NCI-H2081 (cell line): ENCODE results near the gene TMPRSS5.
"Not testable (repeated sequence)": the region's sequence is repeated elsewhere in the genome, so short reads cannot be mapped to it uniquely, and the experiment has no call there.

Experiments
- DNase-seq, 2 experiments: peaks; one replicate each; lab custom pipeline; 2025; lab: John Stamatoyannopoulos, UW

TMPRSS5 gene

GRCh38 chr11:113705871-113706655 lies at the start of gene TMPRSS5:
TMPRSS5 (minus strand) TSS chr11:113706308; CDS start chr11:113706224, 84 bp downstream.
- DNase-seq = peak in 1 of 2 experiments; percentile 15

DNA sequence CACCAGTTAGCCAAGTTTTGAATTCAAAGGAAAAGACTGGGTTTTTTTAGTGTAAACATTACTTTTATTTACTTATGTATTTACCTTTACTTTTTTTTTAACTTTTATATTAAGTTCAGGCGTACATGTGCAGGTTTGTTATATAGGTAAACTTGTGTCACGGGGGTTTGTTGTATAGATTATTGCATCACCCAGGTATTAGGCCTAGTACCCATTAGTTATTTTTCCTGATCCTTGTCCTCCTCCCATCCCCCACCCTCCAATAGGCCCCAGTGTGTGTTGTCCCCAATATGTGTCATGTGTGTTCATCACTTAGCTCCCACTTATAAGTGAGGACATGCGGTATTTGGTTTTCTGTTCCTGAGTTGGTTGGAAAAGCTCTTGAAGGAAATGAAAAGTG lies 46.8 kb upstream of the TMPRSS5 start:
- DNase-seq = no peak

DNA sequence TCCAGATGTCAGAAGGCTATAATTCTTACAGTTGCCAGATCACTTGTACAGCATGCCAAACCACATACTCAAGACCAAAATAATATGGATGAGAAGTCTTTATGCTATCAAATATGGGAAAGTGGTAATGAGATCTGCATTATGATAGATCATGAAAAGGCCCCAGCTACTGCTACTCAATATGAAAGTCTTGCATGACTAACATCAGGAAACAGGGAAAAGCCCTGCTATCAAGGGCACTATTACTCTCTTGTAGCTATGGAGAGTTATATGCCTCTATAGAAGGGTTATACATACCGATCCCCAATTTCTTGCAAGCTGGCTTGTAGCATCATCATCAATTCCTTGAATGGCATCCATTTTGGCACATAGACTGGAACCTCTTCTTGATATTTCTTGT lies 30.2 kb upstream of the TMPRSS5 start:
- no peak for DNase-seq

GRCh38 chr11:113732092-113732491 lies 26.0 kb upstream of the TMPRSS5 start:
- DNase-seq = no peak

GRCh38 chr11:113730887-113731726 lies 25.0 kb upstream of the TMPRSS5 start:
- peak; percentile 45 to 47 for DNase-seq

DNA sequence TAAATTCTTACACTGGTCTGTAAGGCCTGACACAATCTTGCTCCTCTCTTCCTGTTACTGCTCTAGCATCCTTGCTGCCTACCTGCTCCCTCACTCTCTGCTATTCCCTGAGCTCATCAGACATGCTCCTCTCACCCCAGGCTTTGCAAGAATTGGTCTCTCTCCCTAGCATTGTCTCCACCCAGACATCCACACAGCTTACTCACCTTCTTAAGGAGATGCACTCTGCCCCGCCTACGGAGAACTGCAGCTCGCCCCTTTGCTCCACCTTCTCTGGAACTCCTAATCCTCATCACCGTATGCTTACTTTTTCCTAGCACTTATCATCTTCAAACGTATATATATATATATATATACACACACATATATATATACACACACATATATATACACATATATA lies 23.3 kb upstream of the TMPRSS5 start:
- no peak for DNase-seq

- DNase-seq = no peak
Observed at GRCh38 chr11:113728814-113729213, 22.7 kb upstream of the TMPRSS5 start.

- no peak for DNase-seq
Observed at GRCh38 chr11:113725913-113726312, 19.8 kb upstream of the TMPRSS5 start.

- no peak for DNase-seq
Observed at GRCh38 chr11:113725407-113725806, 19.3 kb upstream of the TMPRSS5 start.

- DNase-seq = no peak
Observed at GRCh38 chr11:113724778-113725177, 18.7 kb upstream of the TMPRSS5 start.

DNA sequence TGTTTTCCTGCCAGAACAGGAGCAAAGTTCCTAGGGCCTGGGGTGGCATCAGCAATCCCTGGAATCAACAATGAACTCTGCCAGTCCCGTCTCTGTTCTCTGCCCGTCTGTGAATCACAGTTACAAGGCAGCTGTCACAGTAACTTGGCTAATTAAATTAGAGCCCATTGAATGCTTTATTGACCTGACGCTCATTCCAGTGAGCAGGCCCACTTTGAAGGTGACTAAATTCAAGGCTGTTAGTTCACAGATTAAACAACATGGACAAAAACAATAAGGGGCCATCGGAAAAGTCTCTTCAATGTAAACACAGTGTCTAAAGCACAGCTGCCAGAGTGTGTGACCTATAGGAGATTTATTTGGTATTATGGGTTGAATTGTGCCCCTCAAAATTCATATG lies 17.7 kb upstream of the TMPRSS5 start:
- no peak for DNase-seq

GRCh38 chr11:113722934-113723333 lies 16.8 kb upstream of the TMPRSS5 start:
- no peak for DNase-seq

GRCh38 chr11:113722221-113722620 lies 16.1 kb upstream of the TMPRSS5 start:
- DNase-seq = no peak

GRCh38 chr11:113721462-113722066 lies 15.5 kb upstream of the TMPRSS5 start:
- no peak for DNase-seq

DNA sequence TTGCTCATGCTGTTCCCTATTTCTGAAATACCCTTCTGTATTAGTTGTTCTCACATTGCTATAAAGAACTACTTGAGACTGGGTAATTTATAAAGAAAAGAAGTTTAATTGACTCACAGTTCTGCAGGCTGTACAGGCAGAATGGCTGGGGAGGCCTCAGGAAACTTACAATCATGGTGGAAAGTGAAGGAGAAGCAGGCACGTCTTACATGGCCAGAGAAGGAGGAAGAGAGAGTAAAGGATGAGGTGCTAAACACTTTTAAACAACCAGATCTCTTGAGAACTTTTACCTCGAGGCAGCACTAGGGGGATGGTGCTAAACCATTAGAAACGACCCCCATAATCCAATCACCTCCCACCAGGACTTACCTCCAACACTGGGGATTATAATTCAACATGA lies 14.4 kb upstream of the TMPRSS5 start:
- not testable (repeated sequence) for DNase-seq

- DNase-seq = no peak
Observed at GRCh38 chr11:113715882-113716625, 9.9 kb upstream of the TMPRSS5 start.

DNA sequence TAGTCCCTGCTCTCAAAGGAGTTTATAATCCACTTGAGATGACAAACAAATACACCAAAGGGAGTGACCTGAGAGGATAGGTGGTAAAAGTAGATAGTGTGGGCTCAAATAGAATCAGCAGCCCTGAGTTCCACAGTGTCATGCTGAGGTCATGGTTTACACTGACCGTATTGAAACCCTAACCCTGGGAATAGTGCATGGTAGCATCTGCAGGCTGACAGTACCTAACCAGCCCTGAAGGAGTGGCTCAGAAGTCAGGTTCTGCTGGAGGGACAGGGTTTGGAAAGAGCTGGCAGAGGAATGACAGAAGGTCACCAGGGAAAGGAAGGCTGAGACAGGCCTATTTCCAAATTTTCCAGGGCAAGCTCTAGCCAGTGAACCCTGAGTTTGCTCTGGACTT lies 9.2 kb upstream of the TMPRSS5 start:
- no peak for DNase-seq

DNA sequence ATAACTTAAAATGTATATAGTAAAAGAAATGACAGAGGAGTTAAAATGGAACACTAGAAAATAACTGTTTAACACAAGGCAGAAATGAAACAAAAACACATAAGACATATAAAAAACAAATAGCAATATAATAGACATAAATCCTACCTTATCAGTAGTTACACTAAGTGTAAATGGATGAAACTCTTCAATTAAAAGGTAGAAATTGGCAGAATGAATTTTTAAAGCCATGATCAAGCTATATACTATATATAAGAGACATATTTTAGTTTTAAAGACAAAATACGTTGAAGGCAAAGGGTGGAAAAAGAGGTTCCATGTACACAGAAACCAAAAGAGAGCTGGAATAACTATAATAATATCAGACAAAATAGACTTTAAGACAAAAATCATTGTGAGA lies 4.9 kb upstream of the TMPRSS5 start:
- DNase-seq = no peak

DNA sequence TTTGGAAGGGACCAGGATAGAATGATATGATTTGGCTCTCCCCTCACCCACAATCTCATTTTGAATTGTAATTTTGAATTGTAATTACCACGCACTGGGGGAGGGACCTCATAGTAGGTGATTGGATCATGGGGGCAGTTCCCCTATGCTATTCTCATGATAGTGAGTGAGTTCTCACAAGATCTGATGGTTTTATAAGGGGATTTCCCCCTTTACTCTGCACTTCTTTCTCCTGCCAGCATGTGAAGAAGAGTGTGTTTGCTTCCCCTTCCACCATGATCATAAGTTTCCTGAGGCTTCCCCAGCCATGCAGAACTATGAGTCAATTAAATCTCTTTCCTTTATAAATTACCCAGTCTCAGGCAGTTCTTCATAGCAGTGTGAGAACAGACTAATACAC lies 2.6 kb downstream of the TMPRSS5 start:
- DNase-seq = not testable (repeated sequence)

- no peak for DNase-seq
Observed at GRCh38 chr11:113701491-113701890, 4.6 kb downstream of the TMPRSS5 start.

GRCh38 chr11:113698515-113698914 lies 7.6 kb downstream of the TMPRSS5 start:
- DNase-seq = no peak
